ENCODE measurements around the gene VAMP2. TPM values are rescaled to one million over a fixed set of nuclear protein-coding genes. Genes with fewer than 3 reads are reported as not detected.
A peak's percentile ranks its signal among the peaks of the same experiment; 100 is the strongest.

VAMP2 gene
- total and polyA plus RNA-seq, 10 of the 15 experiments (the other 5 are each of a cell fraction or from before 2014, with no cell fraction given) = 3.0 to 35.2 (median 25.0) TPM

- H3K4me2 ChIP-seq (ENCODE audit: control insufficient read depth, insufficient read depth) = peak overlapping the region; percentile 99
- H3K4me3 ChIP-seq = peak overlapping the region; percentile 86
- under 1% methylated on average over 59 of the region's 59 CpGs for WGBS (ENCODE audit: insufficient coverage, insufficient replicate concordance, low lambda C conversion rate, missing lambda C conversion rate)
- DNase-seq (ENCODE audit: low read depth, low spot score) (peak; percentile 100), ATAC-seq (peak; percentile 83), FAIRE-seq (peak; percentile 100)
- ChIA-PET RAD21 (ENCODE audit: unreplicated experiment) (interaction anchor here (0.5 to 4.1 kb wide), 24 partner anchors 11 to 1713 kb away, joined by 3 to 33 read pairs (median 4); partner anchors contain the start of genes ALOXE3, AURKB, CTC1 and HES7), SMC1A (ENCODE audit: uncharacterized antibody, unreplicated experiment) (interaction anchor here (0.7 to 5.1 kb wide), 14 partner anchors 11 to 139 kb away, joined by 3 to 42 read pairs (median 6); partner anchors contain the start of genes ALOXE3, AURKB, CTC1 and HES7), POLR2A (interaction anchor here (0.6 to 7.5 kb wide), 25 partner anchors 11 to 709 kb away, joined by 3 to 71 read pairs (median 6); partner anchors contain the start of genes ALOXE3, AURKB, BORCS6 and RANGRF), CTCF (interaction anchor here (0.5 to 5.3 kb wide), 15 partner anchors 11 to 141 kb away, joined by 3 to 46 read pairs (median 6); partner anchors contain the start of gene HES7)
- peaks cover 21% of the 10 kb centered on the region for H3K4me1 ChIP-seq (ENCODE audit: control insufficient read depth, insufficient read depth, low read length)
- intact Hi-C loops (cut with micrococcal nuclease; ENCODE audit: unreplicated experiment) (loop anchor here (1.0 kb wide), 2 partner anchors 17 to 36 kb away; no protein-coding TSS in a partner anchor), in situ Hi-C loops (cut with MboI) (no loop called here)
- peak overlapping the region; percentile 94 for H3K27ac ChIP-seq (ENCODE audit: control insufficient read depth, insufficient read depth)
- H3K27me3 ChIP-seq (replicated peaks in 1 of 2; ENCODE audit: control insufficient read depth in 2 of 2, insufficient read depth in 2 of 2, low read length in 1 of 2) = no peaks in the 10 kb centered on the region
- peaks cover 0 to 4% of the 10 kb centered on the region in 2 experiments; a peak in 1 of 4 replicates for H3K36me3 ChIP-seq (ENCODE audit: control insufficient read depth in 2 of 2, insufficient read depth in 2 of 2, low read length in 1 of 2)
- H3K9me3 ChIP-seq (replicated peaks; ENCODE audit: control insufficient read depth, insufficient read depth, low read length) = no peaks in the 10 kb centered on the region
- H2AFZ ChIP-seq (ENCODE audit: control insufficient read depth, low read depth, low read length) = peak overlapping the region; percentile 75
- no TSS peak for BruUV-seq (replicated peaks)
- no peaks in the 10 kb centered on the region for H4K20me1 ChIP-seq (ENCODE audit: control insufficient read depth, insufficient read depth)
- peaks cover 18% of the 10 kb centered on the region for H3K79me2 ChIP-seq (ENCODE audit: control insufficient read depth, insufficient read depth, low read length)
- peak overlapping the region; percentile 86 for H3K9ac ChIP-seq (ENCODE audit: control insufficient read depth, insufficient read depth, low read length)
- no peak for TF ChIP-seq ZBTB33 (IDR thresholded peaks at IDR 0.05)
- TF ChIP-seq ZNF24 (IDR thresholded peaks at IDR 0.05) = no peak
- peak; percentile 99 to 100 for TF ChIP-seq BHLHE40 (IDR thresholded peaks at IDR 0.05; ENCODE audit: borderline replicate concordance in 1 of 2, low read depth in 2 of 2, low read length in 1 of 2)
- TF ChIP-seq IRF3 (IDR thresholded peaks at IDR 0.05) = peak; percentile 98
- TF ChIP-seq EP300 (IDR thresholded peaks at IDR 0.05; ENCODE audit: borderline replicate concordance in 1 of 2, control insufficient read depth in 1 of 2, low read depth in 2 of 2, low read length in 2 of 2) = peak; percentile 0 to 53; a peak in 3 of 4 replicates
- TF ChIP-seq CBX3 (IDR thresholded peaks at IDR 0.05; ENCODE audit: borderline replicate concordance, low read depth) = no peak
- TF ChIP-seq EZH2 (IDR thresholded peaks at IDR 0.05; ENCODE audit: borderline replicate concordance, control insufficient read depth, low read depth, low read length) = no peak
- TF ChIP-seq DPF2 (IDR thresholded peaks at IDR 0.05) = peak; percentile 10; the same call in 1 of the 2 replicates
- TF ChIP-seq MYB (IDR thresholded peaks at IDR 0.05; ENCODE audit: borderline replicate concordance, low read depth, low read length) = 0 out of 2 replicates have a peak, but pooled peaks have one; percentile 24
- TF ChIP-seq RUNX3 (IDR thresholded peaks at IDR 0.05; ENCODE audit: low read length) = peak; percentile 78
- TF ChIP-seq IRF4 (IDR thresholded peaks at IDR 0.05; ENCODE audit: low read depth, low read length) = no peak; the same call in 1 of the 2 replicates
- TF ChIP-seq CBX5 (IDR thresholded peaks at IDR 0.05; ENCODE audit: low read depth) = no peak
- no peak for TF ChIP-seq SREBF2 (IDR thresholded peaks at IDR 0.05; ENCODE audit: low read length)
- no peak; the same call in 1 of the 2 replicates for TF ChIP-seq TCF3 (IDR thresholded peaks at IDR 0.05; ENCODE audit: borderline replicate concordance, insufficient read depth, low read depth, low read length)
- peak; percentile 73; the same call in 1 of the 2 replicates for TF ChIP-seq ATF2 (IDR thresholded peaks at IDR 0.05; ENCODE audit: low read length)
- peak; percentile 84 for TF ChIP-seq RAD51 (IDR thresholded peaks at IDR 0.05)
- TF ChIP-seq JUND (IDR thresholded peaks at IDR 0.05; ENCODE audit: low read depth, low read length) = no peak
Measured at GRCh38 chr17:8156246-8156992, 6.3 kb downstream of the VAMP2 start.

Measured in GM12878 (cell line).